ACC112 (cell line): ENCODE measurements around the gene PARPBP.
"Not testable (repeated sequence)": the region's sequence is repeated elsewhere in the genome, so short reads cannot be mapped to it uniquely, and the experiment has no call there.

ENCODE experiments used
- H2AFZ ChIP-seq: fragments of 200-600 bp; sonication (generic); one replicate; pipeline ENCODE4 v1.6.0; 2017; ENCODE audit warnings: antibody characterized with exemption, low read length; ENCODE audit not compliant: unreplicated experiment
- H3K27ac ChIP-seq: fragments of 200-600 bp; sonication (generic); 2 replicates; pipeline ENCODE4 v1.5.1; 2014; ENCODE audit warnings: low read depth, mild to moderate bottlenecking, antibody characterized with exemption, low read length, moderate library complexity
- H3K27me3 ChIP-seq: fragments of 200-600 bp; sonication (generic); 2 replicates; pipeline ENCODE4 v1.6.1; 2014; ENCODE audit warnings: mild to moderate bottlenecking, antibody characterized with exemption, low read length, moderate library complexity, mixed read lengths; ENCODE audit not compliant: insufficient read depth
- H3K36me3 ChIP-seq: fragments of 200-600 bp; sonication (generic); 2 replicates; pipeline ENCODE4 v1.6.1; 2016; ENCODE audit warnings: mild to moderate bottlenecking, antibody characterized with exemption, low read length, moderate library complexity, mixed read lengths; ENCODE audit not compliant: insufficient read depth
- H3K4me1 ChIP-seq: fragments of 200-600 bp; sonication (generic); one replicate; pipeline ENCODE4 v1.6.1; 2016; ENCODE audit warnings: low read length, mixed read lengths; ENCODE audit not compliant: insufficient read depth, unreplicated experiment, control insufficient read depth
- H3K4me3 ChIP-seq: fragments of 200-600 bp; sonication (generic); 2 replicates; pipeline ENCODE4 v1.5.1; 2014; ENCODE audit warnings: mild to moderate bottlenecking, low read depth, low read length
- H3K79me2 ChIP-seq: fragments of 200-600 bp; sonication (generic); one replicate; pipeline ENCODE4 v1.6.0; 2016; ENCODE audit warnings: low read length; ENCODE audit not compliant: control insufficient read depth, unreplicated experiment, insufficient read depth

Gene PARPBP

GRCh38 chr12:102147062-102147587, 27.1 kb downstream of the PARPBP start:
- H3K79me2 ChIP-seq, H2AFZ ChIP-seq, H3K27ac ChIP-seq, H3K36me3 ChIP-seq, H3K27me3 ChIP-seq, H3K4me3 ChIP-seq, H3K4me1 ChIP-seq: not testable (repeated sequence)

- H3K27me3 ChIP-seq, H3K79me2 ChIP-seq, H3K36me3 ChIP-seq, H3K4me1 ChIP-seq, H3K4me3 ChIP-seq, H2AFZ ChIP-seq, H3K27ac ChIP-seq: not testable (repeated sequence)
Observed at GRCh38 chr12:102155206-102155605, 35.2 kb downstream of the PARPBP start.

GRCh38 chr12:102163383-102163782, 43.4 kb downstream of the PARPBP start:
- H3K36me3 ChIP-seq = no peaks in the 10 kb centered on the region
- peaks cover 8% of the 10 kb centered on the region for H3K4me1 ChIP-seq
- no peak overlapping the region for H2AFZ ChIP-seq
- no peak overlapping the region for H3K4me3 ChIP-seq
- no peaks in the 10 kb centered on the region for H3K79me2 ChIP-seq
- no peaks in the 10 kb centered on the region for H3K27me3 ChIP-seq
- H3K27ac ChIP-seq = no peak overlapping the region

GRCh38 chr12:102167821-102168604, 48.0 kb downstream of the PARPBP start:
- peak overlapping the region; percentile 9 for H2AFZ ChIP-seq
- peak overlapping the region; percentile 9; the same call in 1 of the 2 replicates for H3K27ac ChIP-seq

GRCh38 chr12:102169922-102170621, 50.1 kb downstream of the PARPBP start:
- Histone ChIP-seq H3K27me3 (no peaks in the 10 kb centered on the region), H3K4me1 (peaks cover 20% of the 10 kb centered on the region), H3K79me2 (no peaks in the 10 kb centered on the region), H2AFZ (no peak overlapping the region), H3K27ac (no peak overlapping the region), H3K4me3 (no peak overlapping the region), H3K36me3 (no peaks in the 10 kb centered on the region)

More at GRCh38 chr12:102167821-102168604, 48.0 kb downstream of the PARPBP start:
- H3K4me3 ChIP-seq = 0 out of 2 replicates have a peak overlapping the region, but pooled peaks have one; percentile 3
- no peaks in the 10 kb centered on the region for H3K36me3 ChIP-seq
- H3K4me1 ChIP-seq = peaks cover 19% of the 10 kb centered on the region
- no peaks in the 10 kb centered on the region for H3K27me3 ChIP-seq
- no peaks in the 10 kb centered on the region for H3K79me2 ChIP-seq

- peak overlapping the region; percentile 48 for H3K27ac ChIP-seq
Observed at GRCh38 chr12:102171951-102172350, 52.0 kb downstream of the PARPBP start.

GRCh38 chr12:102172436-102172835, 52.5 kb downstream of the PARPBP start:
- H3K36me3 ChIP-seq = no peaks in the 10 kb centered on the region
- no peaks in the 10 kb centered on the region for H3K27me3 ChIP-seq
- no peaks in the 10 kb centered on the region for H3K79me2 ChIP-seq
- peak overlapping the region; percentile 48 for H3K27ac ChIP-seq
- no peak overlapping the region for H3K4me3 ChIP-seq
- peak overlapping the region; percentile 2 for H2AFZ ChIP-seq
- H3K4me1 ChIP-seq = peaks cover 20% of the 10 kb centered on the region

More at GRCh38 chr12:102171951-102172350, 52.0 kb downstream of the PARPBP start:
- Histone ChIP-seq H3K79me2 (no peaks in the 10 kb centered on the region), H3K4me3 (no peak overlapping the region), H2AFZ (peak overlapping the region; percentile 2), H3K4me1 (peaks cover 20% of the 10 kb centered on the region), H3K27me3 (no peaks in the 10 kb centered on the region), H3K36me3 (no peaks in the 10 kb centered on the region)

GRCh38 chr12:102174117-102174516, 54.1 kb downstream of the PARPBP start:
- H3K79me2 ChIP-seq = no peaks in the 10 kb centered on the region
- H3K36me3 ChIP-seq = no peaks in the 10 kb centered on the region
- no peak overlapping the region for H2AFZ ChIP-seq
- peaks cover 12% of the 10 kb centered on the region for H3K4me1 ChIP-seq
- H3K27me3 ChIP-seq = no peaks in the 10 kb centered on the region
- H3K27ac ChIP-seq = no peak overlapping the region
- no peak overlapping the region for H3K4me3 ChIP-seq

- no peak overlapping the region for H3K27ac ChIP-seq
- no peak overlapping the region for H3K4me3 ChIP-seq
- no peaks in the 10 kb centered on the region for H3K27me3 ChIP-seq
- H3K36me3 ChIP-seq = no peaks in the 10 kb centered on the region
- H3K79me2 ChIP-seq = no peaks in the 10 kb centered on the region
- peaks cover 12% of the 10 kb centered on the region for H3K4me1 ChIP-seq
- no peak overlapping the region for H2AFZ ChIP-seq
Observed at GRCh38 chr12:102174761-102175160, 54.8 kb downstream of the PARPBP start.

GRCh38 chr12:102182635-102183034, 62.7 kb downstream of the PARPBP start:
- Histone ChIP-seq H3K4me1 (no peaks in the 10 kb centered on the region), H3K36me3 (no peaks in the 10 kb centered on the region), H3K79me2 (no peaks in the 10 kb centered on the region)

More at GRCh38 chr12:102182635-102183034, 62.7 kb downstream of the PARPBP start:
- H3K4me3 ChIP-seq = no peak overlapping the region
- H3K27me3 ChIP-seq = no peaks in the 10 kb centered on the region
- H2AFZ ChIP-seq = no peak overlapping the region
- H3K27ac ChIP-seq = no peak overlapping the region
